Neuronal stem cell (in vitro differentiated cells): ENCODE data around the gene RASSF6. TPM values are rescaled to one million over a fixed set of nuclear protein-coding genes. Genes with fewer than 3 reads are reported as not detected.

ENCODE experiments used
- small RNA-seq: library from polyadenylated mRNA; stranded (forward); fragments of <200 nt; extraction: miRNeasy Mini kit (QIAGEN cat#:217004); gene quantifications from one replicate; pipeline ENCODE3, GENCODE V24; 2013; ENCODE audit not compliant: insufficient read depth

The RASSF6 gene

Small RNA genes within 50 kb of the gene (small RNA-seq; reads per million reads assigned to genes)
- gene AC074250.1 = not detected
